IMR-90 (cell line): Measurements from ENCODE around the gene OSBPL3. TPM values are rescaled to one million over a fixed set of nuclear protein-coding genes. Genes with fewer than 3 reads are reported as not detected.

Experiments
- ATAC-seq: fragments of 200-7000 bp; cut with Tn5 transposase; 2 replicates; pipeline ENCODE4 v1.9.1; 2020; ENCODE audit warnings: low read depth, mild to moderate bottlenecking, moderate library complexity
- BruUV-seq: library from RNA; stranded (reverse); fragments of 400-500 nt; replicated peaks from 2 replicates; lab custom pipeline; 2021; lab: Mats Ljungman, UMichigan
- CTCF ChIA-PET: fragments of 300-600 bp; formaldehyde crosslinking; extraction: SDS; loops from one replicate; lab custom pipeline; 2021; ENCODE audit warnings: antibody characterized with exemption; lab: Yijun Ruan, JAX
- POLR2A ChIA-PET: fragments of 300-600 bp; sonication (Branson Sonifier 250); formaldehyde crosslinking; loops from one replicate; lab custom pipeline; 2022; ENCODE audit warnings: antibody characterized with exemption; ENCODE audit not compliant: unreplicated experiment; lab: Charles Lee
- DNase-seq: peaks from one replicate; pipeline ENCODE4 v3.0.0; 2013
- H2AFZ ChIP-seq: replicated peaks from 2 replicates; pipeline ENCODE3; 2013; ENCODE audit warnings: low read length, mild to moderate bottlenecking; ENCODE audit not compliant: poor library complexity
- H2AK5ac ChIP-seq: 2 replicates; pipeline ENCODE4 v1.6.1; 2013; ENCODE audit warnings: low read depth, low read length, inconsistent platforms
- H2AK9ac ChIP-seq: replicated peaks from 2 replicates; pipeline ENCODE3; 2013; ENCODE audit warnings: mild to moderate bottlenecking, low read depth, low read length, moderate library complexity; ENCODE audit not compliant: poor library complexity
- H2BK120ac ChIP-seq: 2 replicates; pipeline ENCODE4 v1.6.1; 2013; ENCODE audit warnings: low read depth, low read length, inconsistent platforms
- H2BK15ac ChIP-seq: 3 replicates; pipeline ENCODE4 v1.6.1; 2013; ENCODE audit warnings: low read depth, low read length, inconsistent platforms
- H2BK20ac ChIP-seq: 2 replicates; pipeline ENCODE4 v1.6.1; 2013; ENCODE audit warnings: low read depth, mild to moderate bottlenecking, inconsistent platforms, low read length, moderate library complexity
- H2BK5ac ChIP-seq: 2 replicates; pipeline ENCODE4 v1.6.1; 2013; ENCODE audit warnings: mild to moderate bottlenecking, low read depth, low read length, inconsistent platforms; ENCODE audit not compliant: poor library complexity, severe bottlenecking
- H3K14ac ChIP-seq: replicated peaks from 2 replicates; pipeline ENCODE4 v1.6.1; 2013; ENCODE audit warnings: low read depth, low read length, inconsistent platforms
- H3K18ac ChIP-seq: 2 replicates; pipeline ENCODE4 v1.6.1; 2013; ENCODE audit warnings: low read depth, low read length, control low read depth
- H3K23ac ChIP-seq: 2 replicates; pipeline ENCODE4 v1.6.1; 2013; ENCODE audit warnings: low read depth, low read length, inconsistent platforms
- H3K27ac ChIP-seq: 2 replicates; pipeline ENCODE4 v1.5.1; 2013; ENCODE audit warnings: mild to moderate bottlenecking, control low read depth, low read length; ENCODE audit not compliant: insufficient read depth
- H3K27me3 ChIP-seq: 2 replicates; pipeline ENCODE4 v1.6.1; 2013; ENCODE audit warnings: low read length; ENCODE audit not compliant: control insufficient read depth, insufficient read depth
- H3K36me3 ChIP-seq: 2 replicates; pipeline ENCODE4 v1.6.1; 2013; ENCODE audit warnings: low read length, mixed read lengths; ENCODE audit not compliant: control insufficient read depth, insufficient read depth
- H3K4ac ChIP-seq: 2 replicates; pipeline ENCODE4 v1.6.1; 2013; ENCODE audit warnings: low read depth, low read length, inconsistent platforms
- H3K4me1 ChIP-seq: 2 replicates; pipeline ENCODE4 v1.6.1; 2013; ENCODE audit warnings: low read length, mixed read lengths; ENCODE audit not compliant: control insufficient read depth, insufficient read depth
- H3K4me2 ChIP-seq: 2 replicates; pipeline ENCODE4 v1.6.1; 2013; ENCODE audit warnings: low read depth, mild to moderate bottlenecking, control low read depth, low read length, moderate library complexity
- H3K4me3 ChIP-seq: 2 replicates; pipeline ENCODE4 v1.5.1; 2013; ENCODE audit warnings: low read depth, mild to moderate bottlenecking, control low read depth, low read length, moderate library complexity; ENCODE audit not compliant: insufficient read depth
- H3K56ac ChIP-seq: 2 replicates; pipeline ENCODE4 v1.6.1; 2013; ENCODE audit warnings: low read length, inconsistent platforms; ENCODE audit not compliant: insufficient read depth; ENCODE audit errors: extremely low read depth
- H3K79me1 ChIP-seq, 2 experiments: 2 replicates each; pipeline ENCODE4 v1.6.1; 2013; ENCODE audit warnings: low read length in 2 of 2, inconsistent platforms in 1 of 2, low read depth in 1 of 2
- H3K9ac ChIP-seq: 2 replicates; pipeline ENCODE4 v1.6.1; 2013; ENCODE audit warnings: low read depth, low read length, control low read depth
- H3K9me1 ChIP-seq: 2 replicates; pipeline ENCODE4 v1.6.1; 2013; ENCODE audit warnings: low read length, inconsistent platforms; ENCODE audit not compliant: insufficient read depth
- H3K9me3 ChIP-seq: 2 replicates; pipeline ENCODE4 v1.6.1; 2013; ENCODE audit warnings: low read length; ENCODE audit not compliant: control insufficient read depth, insufficient read depth
- H4K20me1 ChIP-seq: 2 replicates; pipeline ENCODE4 v1.6.1; 2013; ENCODE audit warnings: low read length, inconsistent platforms; ENCODE audit not compliant: insufficient read depth
- H4K5ac ChIP-seq: 2 replicates; pipeline ENCODE4 v1.6.1; 2013; ENCODE audit warnings: mild to moderate bottlenecking, low read depth, low read length, control low read depth
- H4K8ac ChIP-seq, 2 experiments: 2 replicates each; pipeline ENCODE4 v1.6.1; 2013; ENCODE audit warnings: low read depth in 2 of 2, low read length in 2 of 2, control low read depth in 1 of 2, inconsistent platforms in 1 of 2
- H4K91ac ChIP-seq: 2 replicates; pipeline ENCODE4 v1.6.1; 2013; ENCODE audit warnings: low read depth, low read length, inconsistent platforms; ENCODE audit not compliant: insufficient read depth
- BHLHE40 ChIP-seq: fragments of 150-350 bp; IDR thresholded peaks from 2 replicates; pipeline ENCODE4 v1.6.1; 2016; ENCODE audit warnings: mild to moderate bottlenecking, low read depth, low read length
- CEBPB ChIP-seq: IDR thresholded peaks from 2 replicates; pipeline ENCODE4 v1.6.1; 2012; ENCODE audit warnings: low read depth, low read length, improper control_type of control experiment
- CHD1 ChIP-seq: IDR thresholded peaks from 2 replicates; pipeline ENCODE4 v1.6.1; 2012; ENCODE audit warnings: low read depth, low read length, improper control_type of control experiment
- CTCF ChIP-seq: conservative IDR thresholded peaks from 2 replicates; pipeline ENCODE4 v1.5.1; 2012; ENCODE audit warnings: mild to moderate bottlenecking, low read depth, low read length, improper control_type of control experiment
- MXI1 ChIP-seq: IDR thresholded peaks from 2 replicates; pipeline ENCODE4 v1.6.1; 2012; ENCODE audit warnings: low read depth, mild to moderate bottlenecking, low read length, moderate library complexity, borderline replicate concordance
- POLR2A ChIP-seq: IDR thresholded peaks from 2 replicates; pipeline ENCODE4 v1.6.1; 2012; ENCODE audit warnings: mild to moderate bottlenecking, low read depth, low read length
- RCOR1 ChIP-seq: IDR thresholded peaks from 2 replicates; pipeline ENCODE4 v1.6.1; 2012; ENCODE audit warnings: mild to moderate bottlenecking, low read length, improper control_type of control experiment; ENCODE audit not compliant: insufficient replicate concordance
- WGBS, 2 experiments: methylation state at CpG; one replicate each; pipeline versions ENCODE4 v1.1.5 to v1.1.7; 2013; ENCODE audit warnings: missing lambda C conversion rate in 2 of 2; ENCODE audit not compliant: insufficient read length in 1 of 2; ENCODE audit errors: extremely low coverage in 2 of 2; 5-methylcytosine and 5-hydroxymethylcytosine counted together
- dilution Hi-C: fragments of 300-500 bp; cut with HindIII; formaldehyde crosslinking; loops from one replicate; pipeline ENCODE4 v1.14.3; 2018; ENCODE audit warnings: low sequenced_read_pairs; ENCODE audit not compliant: unreplicated experiment
- in situ Hi-C: fragments of 300-500 bp; cut with MboI; formaldehyde crosslinking; loops from 3 replicates; pipeline ENCODE4 v1.14.3; 2019; ENCODE audit warnings: low sequenced_read_pairs, inconsistent platforms, mixed read lengths
- intact Hi-C: fragments of 100-400 bp; cut with micrococcal nuclease; formaldehyde crosslinking; loops from 2 replicates; pipeline ENCODE4 v1.10.0; 2022
- polyA plus RNA-seq, 3 experiments: library from polyadenylated mRNA; depleted of rRNA; stranded (reverse); fragments of >200 nt; gene quantifications; 2 replicates each; pipeline ENCODE4 v1.2.3, GENCODE V29; 2012; ENCODE audit warnings: low replicate concordance in 1 of 3
- total RNA-seq: library from RNA; depleted of rRNA; stranded (reverse); fragments of >200 nt; gene quantifications from 2 replicates; pipeline ENCODE4 v1.2.3, GENCODE V29; 2012

The OSBPL3 gene
- total and polyA plus RNA-seq, 2 of the 4 experiments (the other 2 are of a cell fraction), result 18.0 to 29.9 TPM

GRCh38 chr7:24763303-24763901 is 216.6 kb downstream of the OSBPL3 start:
- Histone ChIP-seq H3K36me3 (no peaks in the 10 kb centered on the region), H4K20me1 (no peaks in the 10 kb centered on the region), H3K4me3 (no peak overlapping the region), H3K4ac (no peak overlapping the region), H2BK5ac (no peak overlapping the region), H3K9me1 (no peaks in the 10 kb centered on the region), H2AK5ac (no peak overlapping the region), H4K8ac (no peak overlapping the region), H3K23ac (no peak overlapping the region), H3K9ac (no peak overlapping the region), H4K91ac (no peak overlapping the region), H3K4me1 (no peaks in the 10 kb centered on the region), H2AFZ (no peak overlapping the region), H2BK15ac (no peak overlapping the region), H3K14ac (peak overlapping the region; percentile 32; the same call in 1 of the 2 replicates), H4K5ac (no peak overlapping the region), H2AK9ac (no peak overlapping the region), H3K4me2 (no peak overlapping the region), H2BK120ac (no peak overlapping the region), H3K79me1 (peaks cover 0 to under 1% of the 10 kb centered on the region in 2 experiments; a peak in 1 of 4 replicates), H3K9me3 (no peaks in the 10 kb centered on the region), H3K18ac (no peak overlapping the region), H3K27me3 (no peaks in the 10 kb centered on the region), H3K56ac (no peak overlapping the region), H3K27ac (no peak overlapping the region), H2BK20ac (no peak overlapping the region)
- ChIA-PET POLR2A (no interaction called here), CTCF (no interaction called here)
- ATAC-seq (no peak), DNase-seq (no peak)
- in situ Hi-C loops (no loop called here), dilution Hi-C loops (no loop called here), intact Hi-C loops (no loop called here)
- TF ChIP-seq CHD1, result no peak
- TF ChIP-seq CTCF, result no peak
- TF ChIP-seq RCOR1, result no peak
- TF ChIP-seq CEBPB, result no peak
- no peak for TF ChIP-seq MXI1
- TF ChIP-seq BHLHE40, result no peak
- TF ChIP-seq POLR2A, result no peak
- WGBS, 2 experiments, result no CpG with 5 or more reads among the region's 5 CpGs
- BruUV-seq, result no TSS peak
